GM12801 (cell line): ENCODE data around the gene BUD31.

ENCODE experiments used
- TF ChIP-seq, protein P1 (sequence below): IDR thresholded peaks from one replicate; pipeline ENCODE4 v1.5.1; 2011; ENCODE audit warnings: control low read depth; ENCODE audit not compliant: insufficient read length; ENCODE audit errors: extremely low read depth

Gene BUD31

DNA sequence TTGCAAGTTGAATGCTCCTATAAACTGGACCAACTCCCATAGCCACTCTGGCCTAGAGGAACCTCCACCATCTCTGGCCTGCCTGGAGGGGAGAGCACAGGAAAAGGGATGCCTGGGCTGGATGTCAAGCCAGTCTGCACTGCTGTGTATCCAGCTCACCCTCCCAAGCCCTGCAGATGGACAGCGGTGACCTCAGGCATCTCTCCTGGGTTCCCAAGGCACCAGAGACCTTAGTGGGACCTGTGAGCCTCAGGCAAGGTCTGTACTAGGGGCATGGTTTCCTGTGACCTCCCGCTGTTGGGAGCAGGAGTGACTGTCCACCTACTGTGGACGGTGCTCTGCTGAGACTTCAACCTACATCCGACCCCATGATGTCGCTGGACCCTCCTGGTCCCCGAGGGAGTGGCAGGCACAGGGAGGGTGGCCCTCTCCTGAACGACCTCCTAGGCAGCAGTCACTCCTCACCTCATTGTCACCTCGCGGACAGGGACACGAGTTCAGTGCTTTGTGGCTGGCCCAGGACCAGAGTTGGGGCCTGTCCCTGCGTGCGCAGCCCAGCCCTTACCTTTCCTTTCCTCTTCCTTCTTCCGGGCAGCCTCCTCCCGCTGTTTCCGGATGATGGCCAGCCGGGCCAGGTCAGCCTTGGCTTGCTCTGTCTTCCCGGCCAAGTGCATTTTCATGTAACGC lies 11.3 kb upstream of the BUD31 start:
- TF ChIP-seq, protein P1, sequence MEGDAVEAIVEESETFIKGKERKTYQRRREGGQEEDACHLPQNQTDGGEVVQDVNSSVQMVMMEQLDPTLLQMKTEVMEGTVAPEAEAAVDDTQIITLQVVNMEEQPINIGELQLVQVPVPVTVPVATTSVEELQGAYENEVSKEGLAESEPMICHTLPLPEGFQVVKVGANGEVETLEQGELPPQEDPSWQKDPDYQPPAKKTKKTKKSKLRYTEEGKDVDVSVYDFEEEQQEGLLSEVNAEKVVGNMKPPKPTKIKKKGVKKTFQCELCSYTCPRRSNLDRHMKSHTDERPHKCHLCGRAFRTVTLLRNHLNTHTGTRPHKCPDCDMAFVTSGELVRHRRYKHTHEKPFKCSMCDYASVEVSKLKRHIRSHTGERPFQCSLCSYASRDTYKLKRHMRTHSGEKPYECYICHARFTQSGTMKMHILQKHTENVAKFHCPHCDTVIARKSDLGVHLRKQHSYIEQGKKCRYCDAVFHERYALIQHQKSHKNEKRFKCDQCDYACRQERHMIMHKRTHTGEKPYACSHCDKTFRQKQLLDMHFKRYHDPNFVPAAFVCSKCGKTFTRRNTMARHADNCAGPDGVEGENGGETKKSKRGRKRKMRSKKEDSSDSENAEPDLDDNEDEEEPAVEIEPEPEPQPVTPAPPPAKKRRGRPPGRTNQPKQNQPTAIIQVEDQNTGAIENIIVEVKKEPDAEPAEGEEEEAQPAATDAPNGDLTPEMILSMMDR: no peak

DNA sequence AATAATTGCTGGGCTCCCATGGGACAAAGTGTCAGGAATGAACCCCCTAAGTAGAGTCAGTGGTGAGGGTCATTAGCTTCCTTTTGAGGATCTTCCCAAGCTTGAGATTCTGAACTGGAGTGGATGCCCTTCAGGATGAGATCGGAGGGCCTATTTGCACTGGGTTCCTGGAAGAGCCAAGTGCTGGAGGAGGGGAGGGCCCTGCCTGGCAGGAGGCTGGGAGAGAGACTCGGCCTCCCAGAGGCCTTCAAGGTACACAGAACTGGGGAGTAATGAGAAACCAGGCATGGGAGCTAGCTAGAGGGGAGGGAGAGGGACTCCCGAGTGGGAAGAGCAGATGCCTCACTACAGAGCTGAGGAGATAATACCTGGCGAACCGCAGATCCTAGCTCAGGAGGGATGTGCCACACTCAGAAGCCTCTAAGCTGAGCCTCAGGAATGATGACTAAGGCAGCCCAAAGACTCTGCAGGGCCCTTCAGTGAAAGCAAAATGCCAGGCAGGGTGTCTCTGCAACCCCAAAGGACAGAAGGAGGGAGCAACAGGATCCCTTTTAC lies 9.8 kb upstream of the BUD31 start:
- TF ChIP-seq, protein P1: no peak

DNA sequence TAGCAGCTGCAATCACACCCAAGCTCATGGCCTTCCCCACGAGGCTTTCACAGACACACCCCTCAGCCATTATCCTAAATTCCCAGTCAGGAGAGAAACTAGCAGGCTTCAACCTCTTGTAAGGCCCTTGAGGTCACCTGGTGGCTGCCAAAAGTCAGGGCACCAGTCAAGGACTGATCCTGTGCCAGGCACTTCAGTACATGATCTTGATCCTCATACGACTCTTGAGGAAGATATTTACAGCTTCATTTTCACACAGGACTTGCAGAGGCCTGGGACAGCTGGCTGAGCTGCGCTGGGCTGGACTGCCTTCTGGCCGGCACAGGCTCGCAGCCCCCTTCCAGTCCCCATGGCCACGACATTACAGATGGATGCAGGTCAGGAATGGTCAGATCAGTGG lies 9.2 kb upstream of the BUD31 start:
- TF ChIP-seq, protein P1: no peak

DNA sequence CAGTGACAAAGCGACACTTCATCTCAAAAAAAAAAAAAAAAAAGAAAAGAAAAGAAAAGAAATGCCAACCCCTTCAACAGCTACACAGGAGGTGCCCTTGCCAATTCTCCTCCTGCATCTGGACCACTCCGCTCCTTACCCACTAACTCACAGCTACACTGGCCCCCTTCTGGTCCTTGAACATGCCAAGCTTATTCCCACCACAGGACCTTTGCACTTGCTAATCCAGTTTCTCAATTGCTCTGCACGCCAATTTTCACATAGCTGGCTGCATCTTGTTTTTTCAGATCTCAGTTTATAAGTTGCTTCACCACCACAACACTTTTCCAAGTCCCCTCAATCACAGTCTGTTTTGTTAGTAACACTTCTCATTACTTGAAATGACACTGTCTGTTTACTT lies 5.9 kb upstream of the BUD31 start:
- TF ChIP-seq, protein P1: no peak

DNA sequence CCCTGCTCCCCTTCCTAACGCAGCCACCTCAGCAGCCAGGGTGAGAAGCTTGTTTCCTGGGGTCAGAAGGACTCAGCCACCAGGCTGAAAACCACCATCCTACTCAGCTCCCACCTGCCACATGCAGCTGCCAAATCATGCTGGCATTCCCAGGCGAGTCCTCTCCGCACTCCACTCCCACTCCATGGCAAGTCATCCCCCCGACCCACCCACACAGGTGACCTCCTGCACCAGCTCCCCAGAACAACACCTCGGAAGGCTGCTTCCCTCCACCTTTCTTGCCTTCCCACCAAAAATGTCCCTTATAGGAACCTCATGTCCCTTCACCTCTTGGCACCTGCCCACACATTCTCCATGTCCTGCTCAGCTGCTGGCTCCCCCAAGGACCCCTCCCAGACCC lies 5.0 kb upstream of the BUD31 start:
- TF ChIP-seq, protein P1: no peak

DNA sequence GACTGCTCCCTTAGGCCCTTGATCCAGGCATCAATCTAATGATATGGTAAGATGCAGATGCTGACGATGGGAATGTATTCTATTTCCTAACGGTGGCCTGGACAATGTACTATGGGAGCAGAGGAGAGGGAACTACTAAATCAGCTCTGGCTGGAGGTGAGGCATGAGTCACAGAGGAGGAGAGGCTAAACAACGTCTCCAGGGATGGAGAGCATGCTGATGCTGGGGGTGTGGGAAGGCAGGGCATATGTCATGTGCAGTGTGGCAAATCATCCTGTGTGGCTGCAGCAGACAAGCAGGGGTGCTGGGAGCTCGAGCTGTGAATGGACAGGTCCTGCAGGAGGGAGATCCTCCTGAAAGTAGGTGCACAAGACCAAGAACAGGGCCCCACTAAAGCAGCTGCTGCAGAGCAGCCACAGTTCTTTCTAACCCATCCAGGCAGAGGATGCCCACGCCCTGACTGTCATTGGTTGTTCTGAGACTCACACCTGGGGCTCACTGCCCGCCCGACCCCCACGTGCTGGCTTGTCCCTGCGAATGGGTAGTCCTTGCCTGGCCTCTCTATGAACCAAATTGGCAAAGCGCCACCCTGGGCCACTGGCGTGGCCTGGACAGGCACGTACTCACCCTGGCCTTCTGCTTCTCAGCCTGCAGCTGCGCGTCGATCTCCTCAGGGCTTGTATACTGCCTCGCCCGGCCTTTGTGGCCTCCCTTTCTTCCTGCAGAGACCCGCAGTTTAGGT lies 4.4 kb upstream of the BUD31 start:
- TF ChIP-seq, protein P1: no peak

DNA sequence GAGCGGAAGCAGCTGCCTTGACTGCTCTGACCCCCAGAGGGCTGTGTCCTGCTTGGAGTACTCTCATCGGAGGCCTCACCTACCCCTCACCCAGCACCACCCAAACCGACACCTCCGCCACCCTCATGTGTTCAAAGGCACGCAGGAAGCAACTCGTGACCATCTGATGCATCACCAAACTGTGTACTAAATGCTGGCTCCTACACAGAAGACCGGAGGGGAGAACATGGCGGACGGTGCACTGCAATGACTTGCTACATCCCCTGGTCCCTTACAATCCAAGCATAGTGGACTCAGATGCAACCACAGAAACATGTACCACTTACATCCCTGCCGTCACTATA lies 3.8 kb upstream of the BUD31 start:
- TF ChIP-seq, protein P1: no peak
